Epithelial cell of proximal tubule (primary cell): Measurements from ENCODE around the gene POLDIP3. TPM values are rescaled to one million over a fixed set of nuclear protein-coding genes. Genes with fewer than 3 reads are reported as not detected.

Experiments
- DNase-seq: peaks from one replicate; pipeline ENCODE4 v3.0.0-alpha.2; 2011; ENCODE audit warnings: low read depth
- H3K4me3 ChIP-seq: 2 replicates; pipeline ENCODE4 v1.5.1; 2011; ENCODE audit warnings: low read depth, mild to moderate bottlenecking, low read length
- total RNA-seq: library from RNA; depleted of rRNA; stranded (reverse); fragments of >200 nt; gene quantifications from 2 replicates; pipeline ENCODE4 v1.2.3, GENCODE V29; 2015
- TF ChIP-seq, protein P1 (sequence below): conservative IDR thresholded peaks from 2 replicates; pipeline ENCODE4 v1.5.1; 2012; ENCODE audit warnings: low read depth, mild to moderate bottlenecking, low read length

The POLDIP3 gene, protein sequence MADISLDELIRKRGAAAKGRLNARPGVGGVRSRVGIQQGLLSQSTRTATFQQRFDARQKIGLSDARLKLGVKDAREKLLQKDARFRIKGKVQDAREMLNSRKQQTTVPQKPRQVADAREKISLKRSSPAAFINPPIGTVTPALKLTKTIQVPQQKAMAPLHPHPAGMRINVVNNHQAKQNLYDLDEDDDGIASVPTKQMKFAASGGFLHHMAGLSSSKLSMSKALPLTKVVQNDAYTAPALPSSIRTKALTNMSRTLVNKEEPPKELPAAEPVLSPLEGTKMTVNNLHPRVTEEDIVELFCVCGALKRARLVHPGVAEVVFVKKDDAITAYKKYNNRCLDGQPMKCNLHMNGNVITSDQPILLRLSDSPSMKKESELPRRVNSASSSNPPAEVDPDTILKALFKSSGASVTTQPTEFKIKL
- 35.0 and 40.2 TPM in 2 replicates for total RNA-seq

DNA sequence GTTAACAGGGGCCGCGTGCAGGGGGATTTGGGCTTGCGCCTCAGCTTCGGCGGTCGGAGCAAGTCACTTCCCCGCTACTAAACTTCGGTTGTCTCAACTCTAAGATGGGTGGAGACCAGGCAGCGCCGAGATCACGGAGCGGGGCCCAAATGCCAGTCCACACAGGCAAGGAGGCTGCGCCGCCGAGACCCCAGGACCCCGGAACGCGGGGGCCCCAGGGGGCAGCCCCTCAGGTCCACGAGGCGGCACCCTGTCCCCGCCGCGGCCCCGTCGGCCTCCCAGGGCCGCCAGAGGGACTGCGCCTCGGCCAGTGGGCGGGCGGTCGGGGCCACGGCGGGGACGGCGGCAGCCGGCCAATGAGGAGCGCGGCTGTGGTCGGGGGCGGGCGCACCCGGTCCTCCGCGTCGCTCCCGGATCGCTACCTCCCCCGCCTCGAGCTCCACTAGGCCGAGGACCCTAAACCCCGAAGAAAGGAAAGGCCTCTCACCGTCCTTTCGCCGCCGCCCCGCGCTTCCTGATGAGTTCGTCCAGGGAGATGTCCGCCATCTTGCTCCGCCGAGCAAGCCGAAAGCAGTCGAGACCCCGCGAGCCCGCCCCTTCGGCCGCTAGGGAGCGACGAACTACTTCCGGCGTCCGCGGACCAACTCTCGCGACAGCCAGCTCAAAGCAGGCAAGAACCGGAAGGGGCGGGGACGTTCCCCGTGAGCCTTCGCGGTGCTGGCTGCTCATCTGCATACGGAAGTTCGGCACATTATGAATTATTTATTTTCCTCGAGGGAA, at the start of gene POLDIP3:
POLDIP3 (minus strand) TSS at position 572 of the 780 bp plus-strand sequence; CDS start at position 546, 26 bp downstream.
- peak; percentile 87 for DNase-seq
- TF ChIP-seq, protein P1, sequence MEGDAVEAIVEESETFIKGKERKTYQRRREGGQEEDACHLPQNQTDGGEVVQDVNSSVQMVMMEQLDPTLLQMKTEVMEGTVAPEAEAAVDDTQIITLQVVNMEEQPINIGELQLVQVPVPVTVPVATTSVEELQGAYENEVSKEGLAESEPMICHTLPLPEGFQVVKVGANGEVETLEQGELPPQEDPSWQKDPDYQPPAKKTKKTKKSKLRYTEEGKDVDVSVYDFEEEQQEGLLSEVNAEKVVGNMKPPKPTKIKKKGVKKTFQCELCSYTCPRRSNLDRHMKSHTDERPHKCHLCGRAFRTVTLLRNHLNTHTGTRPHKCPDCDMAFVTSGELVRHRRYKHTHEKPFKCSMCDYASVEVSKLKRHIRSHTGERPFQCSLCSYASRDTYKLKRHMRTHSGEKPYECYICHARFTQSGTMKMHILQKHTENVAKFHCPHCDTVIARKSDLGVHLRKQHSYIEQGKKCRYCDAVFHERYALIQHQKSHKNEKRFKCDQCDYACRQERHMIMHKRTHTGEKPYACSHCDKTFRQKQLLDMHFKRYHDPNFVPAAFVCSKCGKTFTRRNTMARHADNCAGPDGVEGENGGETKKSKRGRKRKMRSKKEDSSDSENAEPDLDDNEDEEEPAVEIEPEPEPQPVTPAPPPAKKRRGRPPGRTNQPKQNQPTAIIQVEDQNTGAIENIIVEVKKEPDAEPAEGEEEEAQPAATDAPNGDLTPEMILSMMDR: peak; percentile 29
- peak within 1 kb of the TSS; percentile 71 for H3K4me3 ChIP-seq

DNA sequence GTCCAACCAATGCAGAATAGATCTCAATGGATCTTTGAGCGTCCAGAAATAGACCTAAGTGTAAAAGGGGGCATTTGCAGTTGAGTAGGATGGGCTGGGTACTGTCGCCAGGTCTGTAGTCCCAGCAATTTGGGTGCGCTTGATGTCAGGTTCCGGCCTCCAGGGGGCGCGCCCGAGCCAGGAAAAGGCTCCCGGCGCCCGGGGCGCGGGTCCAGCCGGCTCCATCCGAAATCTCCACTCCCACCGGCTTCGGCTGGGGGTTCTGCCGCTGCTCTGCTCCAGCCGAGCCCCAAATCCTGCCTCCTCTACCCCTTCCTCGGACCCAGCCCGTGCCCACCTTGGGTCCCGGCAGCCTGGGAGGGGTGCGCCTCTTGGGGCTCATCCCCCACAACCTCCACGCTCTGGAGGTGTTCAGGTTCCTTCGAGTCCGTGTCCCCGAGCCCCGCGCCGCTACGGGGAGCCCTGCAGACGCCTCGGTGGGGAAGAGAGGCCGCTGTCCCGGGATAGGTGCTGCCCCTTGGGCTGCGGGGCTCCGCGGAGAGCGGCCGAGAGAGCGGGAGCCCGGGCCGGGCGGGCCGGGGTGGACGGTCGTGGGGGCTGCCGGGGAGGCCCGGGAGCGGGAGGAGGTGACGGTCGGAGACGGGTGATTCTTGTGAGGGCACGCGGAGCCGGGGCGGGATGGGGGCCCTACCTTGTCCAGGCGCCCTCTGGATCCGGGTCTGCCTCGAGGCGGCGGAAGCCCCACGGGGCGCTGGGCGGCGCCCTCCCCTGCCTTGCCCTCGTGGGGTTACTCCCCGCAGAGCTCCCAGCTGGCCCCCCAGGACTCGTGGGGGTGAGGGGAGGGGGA, 47.5 kb upstream of the POLDIP3 start:
- TF ChIP-seq, protein P1: peak; percentile 79
- H3K4me3 ChIP-seq: peak overlapping the region; percentile 74
- DNase-seq: no peak

DNA sequence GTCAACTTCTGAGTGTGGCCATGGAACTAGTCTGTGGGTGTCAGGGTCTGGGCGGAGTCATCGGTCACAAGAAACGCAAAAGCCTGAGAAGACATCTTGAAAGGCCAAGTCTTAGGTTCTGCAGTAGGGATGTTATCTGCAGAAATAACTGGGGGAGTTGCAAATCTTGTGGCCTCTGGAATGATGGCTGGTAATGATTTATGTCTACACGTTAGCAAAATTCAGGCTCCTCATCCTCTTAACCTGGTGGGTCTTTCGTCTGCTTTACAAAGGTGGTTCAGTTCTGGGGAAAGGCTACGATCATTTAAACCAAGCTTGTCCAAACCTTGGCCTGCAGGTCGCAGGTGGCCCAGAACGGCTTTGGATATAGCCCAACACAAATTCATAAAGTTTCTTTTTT, 41.9 kb upstream of the POLDIP3 start:
- H3K4me3 ChIP-seq: no peak overlapping the region
- TF ChIP-seq, protein P1: no peak
- no peak for DNase-seq

DNA sequence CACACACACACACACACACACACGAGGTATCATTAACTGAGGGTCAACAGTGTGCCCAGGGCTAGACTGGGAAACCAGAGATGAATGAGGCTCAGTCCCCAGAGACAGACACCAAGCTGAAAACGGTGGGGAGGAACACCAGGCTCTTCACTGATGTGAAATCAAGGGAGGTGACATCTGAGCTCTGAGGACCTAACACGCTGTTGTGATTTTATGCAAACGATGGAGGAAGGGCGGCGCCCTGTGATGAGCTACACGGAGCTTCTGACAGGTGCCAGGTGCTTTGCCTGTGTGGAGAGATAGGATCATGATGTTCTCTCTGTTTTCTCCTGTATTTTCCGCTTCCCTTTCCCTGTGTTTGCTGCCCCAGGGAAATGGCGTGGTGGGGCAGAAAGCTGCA, 41.0 kb upstream of the POLDIP3 start:
- no peak overlapping the region for H3K4me3 ChIP-seq
- no peak for DNase-seq
- TF ChIP-seq, protein P1: no peak

DNA sequence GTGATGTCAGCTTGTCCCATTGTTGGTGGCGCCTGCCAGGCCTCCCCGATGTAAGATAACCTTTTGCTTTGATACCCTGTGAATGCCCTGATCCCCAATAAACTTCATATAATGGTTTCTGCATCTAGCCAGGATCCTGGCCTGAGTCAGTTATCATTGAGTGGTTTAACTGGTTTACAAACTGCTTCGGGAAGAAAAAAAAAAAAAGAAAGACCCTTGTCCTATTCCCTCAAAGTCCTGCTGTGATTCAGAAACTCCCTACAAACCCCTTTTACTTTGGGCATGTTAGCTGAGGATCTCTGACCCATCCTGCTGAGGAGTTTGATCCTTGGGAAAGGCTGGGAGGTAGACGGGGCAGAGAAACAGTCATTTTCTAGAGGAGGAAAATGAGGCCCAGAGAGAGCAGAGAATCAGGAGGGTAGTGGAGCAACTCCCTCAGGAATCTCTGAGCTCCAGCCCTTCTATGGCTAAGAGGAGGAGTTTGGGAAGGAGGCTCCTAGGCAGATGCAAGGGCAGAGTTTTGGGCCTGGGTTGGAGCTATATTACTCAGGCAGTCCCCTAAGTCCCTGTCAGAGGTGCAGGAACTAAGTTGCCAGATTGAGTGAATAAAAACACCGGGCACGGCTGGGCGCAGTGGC, 39.9 kb upstream of the POLDIP3 start:
- no peak for DNase-seq
- no peak overlapping the region for H3K4me3 ChIP-seq
- TF ChIP-seq, protein P1: no peak

DNA sequence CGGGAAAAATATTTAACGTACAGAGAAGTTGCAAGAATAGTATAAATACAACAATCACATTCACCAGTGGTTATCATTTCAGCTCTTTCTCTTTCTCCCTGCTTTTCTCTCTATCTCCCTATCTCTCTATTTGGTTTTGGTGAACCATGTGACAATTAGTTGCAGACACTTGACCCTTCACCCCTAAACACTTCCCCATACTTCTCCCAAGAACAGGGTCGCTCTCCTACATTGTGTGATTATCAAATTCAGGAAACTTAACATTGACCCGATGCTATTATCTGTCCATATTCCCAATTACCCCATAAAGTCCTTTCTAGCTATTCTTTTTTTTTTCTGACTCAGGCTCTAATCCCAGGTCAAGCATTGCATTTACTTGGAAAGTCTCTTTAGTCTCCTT, 39.3 kb upstream of the POLDIP3 start:
- no peak overlapping the region for H3K4me3 ChIP-seq
- no peak for DNase-seq
- TF ChIP-seq, protein P1: no peak
